ENCODE results near the gene MKLN1.

Gene MKLN1

GRCh38 chr7:131538813-131539179 lies 211.1 kb downstream of the MKLN1 start:
- no peak for TF ChIP-seq CTCF (IDR thresholded peaks at IDR 0.05; ENCODE audit: borderline replicate concordance, control extremely low read depth, extremely low read depth, insufficient read depth, missing control alignments)
- DNase-seq (ENCODE audit: low spot score): no peak
- in situ Hi-C loops (cut with MboI; ENCODE audit: low sequenced_read_pairs, unreplicated experiment): no loop called here

GRCh38 chr7:131540491-131541162 lies 213.0 kb downstream of the MKLN1 start:
- in situ Hi-C loops (cut with MboI; ENCODE audit: low sequenced_read_pairs, unreplicated experiment): no loop called here
- no peak for TF ChIP-seq CTCF (IDR thresholded peaks at IDR 0.05; ENCODE audit: borderline replicate concordance, control extremely low read depth, extremely low read depth, insufficient read depth, missing control alignments)
- DNase-seq (ENCODE audit: low spot score): no peak

GRCh38 chr7:131543298-131543697 lies 215.6 kb downstream of the MKLN1 start:
- no peak for TF ChIP-seq CTCF (IDR thresholded peaks at IDR 0.05; ENCODE audit: borderline replicate concordance, control extremely low read depth, extremely low read depth, insufficient read depth, missing control alignments)
- DNase-seq (ENCODE audit: low spot score): no peak
- in situ Hi-C loops (cut with MboI; ENCODE audit: low sequenced_read_pairs, unreplicated experiment): no loop called here

- no peak for TF ChIP-seq CTCF (IDR thresholded peaks at IDR 0.05; ENCODE audit: borderline replicate concordance, control extremely low read depth, extremely low read depth, insufficient read depth, missing control alignments)
- in situ Hi-C loops (cut with MboI; ENCODE audit: low sequenced_read_pairs, unreplicated experiment): no loop called here
- DNase-seq (ENCODE audit: low spot score): no peak
Observed at GRCh38 chr7:131544021-131544420, 216.3 kb downstream of the MKLN1 start.

DNA sequence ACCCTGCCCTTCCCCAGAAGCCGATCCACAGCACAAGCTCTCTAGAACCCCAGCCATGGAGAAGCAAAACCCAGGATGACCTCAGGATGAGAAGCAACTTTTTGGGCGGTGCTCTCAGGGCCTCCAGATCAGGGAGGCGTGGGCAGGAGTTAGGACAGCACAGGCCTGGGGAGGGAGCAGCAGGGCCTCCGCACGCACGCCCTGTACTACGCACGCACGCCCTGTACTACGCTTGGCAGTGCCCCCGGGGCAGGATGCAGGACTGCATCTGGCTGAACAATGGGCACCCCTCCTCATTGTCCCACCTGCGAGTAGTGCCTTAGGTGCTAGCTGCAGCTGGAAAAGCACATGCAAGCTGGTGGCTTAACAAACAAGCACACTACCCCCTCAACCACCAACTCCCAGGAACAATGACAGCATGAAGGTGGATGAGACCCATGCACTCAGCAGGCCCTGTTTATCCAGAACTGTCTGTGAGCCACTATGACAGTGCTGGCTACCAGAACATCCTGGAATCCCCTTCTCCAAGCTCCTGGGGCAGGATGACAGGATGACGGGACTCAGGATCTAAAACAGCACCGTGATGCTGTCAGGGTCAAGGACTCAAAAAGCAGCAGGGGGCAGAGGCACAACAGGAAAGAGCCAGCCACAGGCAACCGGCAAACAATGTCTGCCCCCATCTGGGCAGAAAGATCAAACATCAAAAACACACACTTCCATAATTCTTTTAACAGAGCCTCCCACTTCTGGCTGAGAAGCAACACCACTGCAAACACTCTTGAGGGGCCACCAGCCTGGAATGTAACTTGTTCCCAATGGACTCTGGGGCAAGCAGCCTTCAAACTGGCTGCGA lies 217.0 kb downstream of the MKLN1 start:
- in situ Hi-C loops (cut with MboI; ENCODE audit: low sequenced_read_pairs, unreplicated experiment): no loop called here
- TF ChIP-seq CTCF (IDR thresholded peaks at IDR 0.05; ENCODE audit: borderline replicate concordance, control extremely low read depth, extremely low read depth, insufficient read depth, missing control alignments): peak; percentile 3
- DNase-seq (ENCODE audit: low spot score): peak; percentile 58

DNA sequence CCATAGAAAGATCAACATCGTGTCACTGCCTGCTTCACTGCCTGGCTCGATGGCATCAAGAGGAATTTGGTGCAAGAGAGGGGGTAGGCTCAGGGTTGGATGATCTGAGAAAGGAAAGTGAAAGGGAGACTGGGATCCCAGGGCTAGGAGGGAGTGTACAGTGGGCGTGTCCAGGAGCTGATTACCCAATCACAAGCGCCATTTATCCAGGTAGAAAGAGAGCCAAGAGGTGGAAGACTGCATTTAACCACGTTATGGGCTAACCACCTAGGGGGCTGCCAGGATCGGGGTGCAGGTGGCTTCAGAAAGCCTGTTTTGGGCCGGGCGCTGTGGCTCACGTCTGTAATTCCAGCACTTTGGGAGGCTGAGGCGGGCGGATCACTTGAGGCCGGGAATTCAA lies 218.4 kb downstream of the MKLN1 start:
- in situ Hi-C loops (cut with MboI; ENCODE audit: low sequenced_read_pairs, unreplicated experiment): no loop called here
- TF ChIP-seq CTCF (IDR thresholded peaks at IDR 0.05; ENCODE audit: borderline replicate concordance, control extremely low read depth, extremely low read depth, insufficient read depth, missing control alignments): no peak
- DNase-seq (ENCODE audit: low spot score): no peak

Measured in GM13976 (cell line).